Loucy (cell line): ENCODE measurements around the gene WLS.

ENCODE experiments used
- H2AFZ ChIP-seq: fragments of 200-600 bp; sonication (generic); 2 replicates; pipeline ENCODE4 v1.6.0; 2016; ENCODE audit warnings: antibody characterized with exemption, mild to moderate bottlenecking, low read length, moderate library complexity
- H3F3A ChIP-seq: fragments of 200-600 bp; 2 replicates; pipeline ENCODE4 v1.6.0; 2016; ENCODE audit warnings: antibody characterized with exemption, low read depth, mild to moderate bottlenecking
- H3K27me3 ChIP-seq: fragments of 200-600 bp; sonication (generic); 2 replicates; pipeline ENCODE4 v1.6.1; 2014; ENCODE audit warnings: low read length, mild to moderate bottlenecking; ENCODE audit not compliant: insufficient read depth, poor library complexity, severe bottlenecking
- H3K36me3 ChIP-seq: fragments of 200-600 bp; sonication (generic); 2 replicates; pipeline ENCODE4 v1.6.1; 2016; ENCODE audit warnings: low read length; ENCODE audit not compliant: insufficient read depth
- H3K4me1 ChIP-seq: fragments of 200-600 bp; sonication (generic); 2 replicates; pipeline ENCODE4 v1.5.1; 2014; ENCODE audit warnings: low read length, mild to moderate bottlenecking; ENCODE audit not compliant: insufficient read depth, poor library complexity, severe bottlenecking
- H3K4me2 ChIP-seq: fragments of 200-600 bp; sonication (generic); 2 replicates; pipeline ENCODE4 v1.6.0; 2014; ENCODE audit warnings: antibody characterized with exemption, low read length, low read depth, mild to moderate bottlenecking; ENCODE audit not compliant: poor library complexity, severe bottlenecking
- H3K4me3 ChIP-seq: fragments of 200-600 bp; sonication (generic); 2 replicates; pipeline ENCODE4 v1.5.1; 2014; ENCODE audit warnings: low read length, mild to moderate bottlenecking, mixed read lengths; ENCODE audit not compliant: poor library complexity, severe bottlenecking
- H3K79me2 ChIP-seq: fragments of 200-600 bp; sonication (generic); 2 replicates; pipeline ENCODE4 v1.6.1; 2014; ENCODE audit warnings: low read length; ENCODE audit not compliant: insufficient read depth
- H3K9ac ChIP-seq: fragments of 200-600 bp; sonication (generic); 2 replicates; pipeline ENCODE4 v1.6.0; 2014; ENCODE audit warnings: mild to moderate bottlenecking, low read depth, low read length, moderate library complexity; ENCODE audit not compliant: poor library complexity, severe bottlenecking
- H3K9me2 ChIP-seq: fragments of 200-600 bp; sonication (generic); replicated peaks from 2 replicates; pipeline ENCODE4 v1.6.1; 2016; ENCODE audit warnings: low read depth, low read length, mixed read lengths
- H3K9me3 ChIP-seq: fragments of 200-600 bp; sonication (generic); 2 replicates; pipeline ENCODE4 v1.6.1; 2014; ENCODE audit warnings: mild to moderate bottlenecking, antibody characterized with exemption, low read length, low read depth; ENCODE audit not compliant: insufficient read depth
- H4K20me1 ChIP-seq: fragments of 200-600 bp; sonication (generic); 2 replicates; pipeline ENCODE4 v1.6.0; 2014; ENCODE audit warnings: antibody characterized with exemption, low read length, mild to moderate bottlenecking; ENCODE audit not compliant: insufficient read depth, poor library complexity, severe bottlenecking
- CTCF ChIP-seq: fragments of 200-600 bp; sonication (generic); conservative IDR thresholded peaks from 2 replicates; pipeline ENCODE4 v1.5.1; 2014; ENCODE audit warnings: mild to moderate bottlenecking, antibody characterized with exemption, low read length
- EZH2phosphoT487 ChIP-seq: fragments of 200-600 bp; IDR thresholded peaks from 2 replicates; pipeline ENCODE4 v1.6.1; 2018; ENCODE audit warnings: antibody characterized with exemption, mild to moderate bottlenecking, moderate library complexity, borderline replicate concordance

The WLS gene

GRCh38 chr1:68217618-68218017, 14.7 kb downstream of the WLS start:
- Histone ChIP-seq H3K4me1 (no peaks in the 10 kb centered on the region), H3K79me2 (no peaks in the 10 kb centered on the region), H3K27me3 (no peaks in the 10 kb centered on the region), H3K9ac (no peak overlapping the region), H3K9me3 (no peaks in the 10 kb centered on the region), H3K4me3 (no peak overlapping the region), H3K9me2 (no peaks in the 10 kb centered on the region), H2AFZ (no peak overlapping the region), H3K4me2 (no peak overlapping the region), H3K36me3 (no peaks in the 10 kb centered on the region), H3F3A (no peaks in the 10 kb centered on the region), H4K20me1 (no peaks in the 10 kb centered on the region)
- no peak for TF ChIP-seq CTCF
- TF ChIP-seq EZH2phosphoT487 = no peak

GRCh38 chr1:68217060-68217554, 15.2 kb downstream of the WLS start:
- Histone ChIP-seq H4K20me1 (no peaks in the 10 kb centered on the region), H3K79me2 (no peaks in the 10 kb centered on the region), H3K9ac (no peak overlapping the region), H3K4me2 (no peak overlapping the region), H3K9me3 (no peaks in the 10 kb centered on the region), H3K4me3 (no peak overlapping the region), H3K27me3 (no peaks in the 10 kb centered on the region), H3K4me1 (no peaks in the 10 kb centered on the region), H3K9me2 (no peaks in the 10 kb centered on the region), H3K36me3 (no peaks in the 10 kb centered on the region), H2AFZ (no peak overlapping the region), H3F3A (no peaks in the 10 kb centered on the region)
- no peak for TF ChIP-seq EZH2phosphoT487

GRCh38 chr1:68216089-68216772, 16.1 kb downstream of the WLS start:
- Histone ChIP-seq H2AFZ (no peak overlapping the region), H4K20me1 (no peaks in the 10 kb centered on the region), H3K9ac (no peak overlapping the region), H3K4me1 (no peaks in the 10 kb centered on the region), H3F3A (no peaks in the 10 kb centered on the region), H3K4me2 (no peak overlapping the region), H3K4me3 (no peak overlapping the region), H3K36me3 (no peaks in the 10 kb centered on the region), H3K9me3 (no peaks in the 10 kb centered on the region), H3K9me2 (no peaks in the 10 kb centered on the region), H3K27me3 (no peaks in the 10 kb centered on the region), H3K79me2 (no peaks in the 10 kb centered on the region)
- no peak for TF ChIP-seq EZH2phosphoT487

- H3K9ac ChIP-seq = no peak overlapping the region
- no peak overlapping the region for H2AFZ ChIP-seq
- H3K4me3 ChIP-seq = no peak overlapping the region
- no peak overlapping the region for H3K4me2 ChIP-seq
- H4K20me1 ChIP-seq = no peaks in the 10 kb centered on the region
- H3K79me2 ChIP-seq = no peaks in the 10 kb centered on the region
- H3K9me2 ChIP-seq = no peaks in the 10 kb centered on the region
- no peak for TF ChIP-seq EZH2phosphoT487
- TF ChIP-seq CTCF = no peak
- H3F3A ChIP-seq = no peaks in the 10 kb centered on the region
- no peaks in the 10 kb centered on the region for H3K27me3 ChIP-seq
- H3K4me1 ChIP-seq = no peaks in the 10 kb centered on the region
- H3K36me3 ChIP-seq = no peaks in the 10 kb centered on the region
- H3K9me3 ChIP-seq = no peaks in the 10 kb centered on the region
These were observed 18.5 kb downstream of the WLS start for GRCh38 chr1:68213843-68214242.
